ENCODE measurements around the gene SLFNL1.

The SLFNL1 gene

DNA sequence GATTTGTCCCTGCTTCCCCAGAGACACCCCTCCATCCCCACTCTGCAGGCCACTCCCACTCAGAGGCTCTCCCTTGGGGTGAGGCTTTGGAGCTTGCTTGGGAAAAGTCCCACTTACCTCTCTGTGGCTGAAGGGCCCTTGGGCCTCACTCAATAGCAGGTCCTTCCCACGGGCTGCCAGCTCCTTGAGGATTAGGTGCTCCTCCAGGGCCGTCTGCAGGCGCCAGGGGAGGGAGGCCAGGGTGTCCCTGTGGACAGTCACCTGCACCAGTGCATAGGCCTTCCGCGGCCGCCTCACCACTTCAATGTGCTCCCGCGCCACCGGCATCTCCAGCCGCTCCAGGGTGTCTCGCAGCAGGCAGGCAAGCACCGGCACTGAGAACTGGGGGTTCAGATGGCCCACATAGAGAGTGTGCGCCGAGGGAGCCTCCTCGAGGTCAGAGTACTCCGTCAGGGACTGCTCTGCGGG lies 1.4 kb downstream of the SLFNL1 start:
- no peak for DNase-seq

DNA sequence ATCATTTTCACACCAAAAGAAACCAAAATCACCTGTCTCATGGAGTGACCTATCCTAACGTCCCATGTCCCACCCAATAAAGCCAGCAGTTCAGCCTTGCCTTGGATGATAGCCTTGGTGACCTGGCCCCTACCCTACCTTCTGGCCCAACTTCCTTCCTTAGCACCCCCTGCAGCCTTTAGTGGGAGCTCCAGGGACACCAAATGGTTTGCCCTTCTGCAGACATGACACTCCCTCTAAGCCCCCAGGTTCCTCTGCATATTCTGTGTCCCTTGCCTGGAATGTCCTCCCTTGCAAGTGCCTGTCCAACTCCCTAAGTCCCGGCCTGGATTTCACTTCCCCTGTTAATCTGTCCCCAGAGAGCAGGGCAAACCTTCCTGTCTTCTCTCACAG lies 2.2 kb downstream of the SLFNL1 start:
- DNase-seq = no peak

- no peak for DNase-seq
Measured at GRCh38 chr1:41018018-41018410, 3.5 kb downstream of the SLFNL1 start.

- DNase-seq = no peak
Measured at GRCh38 chr1:41017141-41018017, 4.1 kb downstream of the SLFNL1 start.

GRCh38 chr1:41015897-41016470 lies 5.5 kb downstream of the SLFNL1 start:
- DNase-seq = no peak

DNA sequence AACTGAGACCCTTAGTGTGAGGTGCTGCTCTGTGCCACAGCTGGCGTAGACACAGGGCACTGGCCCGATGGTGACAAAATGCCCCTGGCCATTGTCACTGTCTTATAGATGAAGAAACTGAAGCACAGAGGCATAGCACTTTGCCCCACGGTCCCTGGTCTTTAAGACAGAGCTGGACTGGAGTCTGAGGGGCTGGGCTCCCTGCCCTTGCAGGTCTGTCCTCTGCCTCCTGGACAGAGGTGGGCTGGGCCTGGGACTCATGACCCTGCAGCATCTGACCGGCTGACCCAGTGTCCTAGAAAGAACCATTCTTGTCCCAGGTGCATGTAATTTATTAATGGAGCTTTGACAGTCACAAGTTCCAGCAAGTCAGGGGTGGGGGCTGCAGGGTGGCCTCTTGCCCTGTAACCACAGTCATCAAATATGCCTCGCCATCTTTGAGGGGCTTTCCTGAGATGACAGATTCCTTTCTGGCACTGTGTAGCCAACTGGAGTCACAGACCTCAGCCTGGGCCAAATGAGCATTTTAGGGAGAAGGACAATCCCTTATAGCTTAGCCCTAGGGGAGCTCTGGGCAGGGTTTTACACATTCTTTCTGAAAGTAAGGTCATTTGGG lies 6.1 kb downstream of the SLFNL1 start:
- DNase-seq = no peak

GRCh38 chr1:41014871-41015270 lies 6.7 kb downstream of the SLFNL1 start:
- DNase-seq = no peak

- no peak for DNase-seq
Measured at GRCh38 chr1:41013796-41014195, 7.7 kb downstream of the SLFNL1 start.

- DNase-seq = no peak
Measured at GRCh38 chr1:41013024-41013423, 8.5 kb downstream of the SLFNL1 start.

DNA sequence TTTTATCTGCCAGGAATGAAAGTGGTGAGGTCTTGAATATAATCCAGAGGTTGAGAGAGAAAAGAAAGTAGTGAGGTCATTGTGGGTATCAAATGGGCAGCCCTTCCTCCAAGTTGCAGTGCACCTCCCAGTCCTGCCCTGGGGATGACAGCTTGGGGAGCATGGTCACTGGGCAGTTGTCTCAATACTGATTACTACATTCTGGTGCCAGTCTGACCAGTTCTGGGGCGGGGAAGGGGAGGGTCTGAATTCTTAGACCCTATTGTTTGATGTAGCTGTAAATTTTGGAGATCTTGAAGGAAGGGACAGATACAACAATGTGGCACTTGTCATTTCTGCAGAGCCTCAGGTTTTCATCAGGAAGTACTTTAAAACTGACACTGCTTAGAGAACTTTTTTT lies 11.2 kb downstream of the SLFNL1 start:
- no peak for DNase-seq

- no peak for DNase-seq
Measured at GRCh38 chr1:41009466-41009865, 12.1 kb downstream of the SLFNL1 start.

- DNase-seq = peak; percentile 33
Measured at GRCh38 chr1:41006942-41007865, 14.3 kb downstream of the SLFNL1 start.

DNA sequence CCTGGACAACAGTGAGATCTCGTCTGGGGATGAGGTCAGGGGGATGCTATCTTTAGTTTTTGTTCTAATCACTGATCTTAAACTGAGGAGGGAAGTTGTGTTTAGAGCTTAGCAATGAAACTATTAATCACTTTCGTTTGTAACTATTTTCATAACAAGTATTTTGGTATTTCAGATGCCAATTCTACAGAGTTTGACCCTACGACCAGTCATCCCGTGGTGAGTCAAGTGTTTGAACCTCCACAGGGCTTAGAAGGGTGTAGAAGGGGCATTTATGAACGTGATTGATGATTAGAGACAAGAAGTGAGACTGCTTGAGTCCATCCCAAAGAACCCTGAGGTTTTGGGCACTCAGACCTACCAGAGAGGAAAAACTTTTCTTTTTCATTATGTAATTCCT lies 15.6 kb downstream of the SLFNL1 start:
- DNase-seq = no peak

- peak; percentile 100 for DNase-seq
Measured at GRCh38 chr1:41003640-41004220, 17.8 kb downstream of the SLFNL1 start.

GRCh38 chr1:41003127-41003639 lies 18.3 kb downstream of the SLFNL1 start:
- no peak for DNase-seq

DNA sequence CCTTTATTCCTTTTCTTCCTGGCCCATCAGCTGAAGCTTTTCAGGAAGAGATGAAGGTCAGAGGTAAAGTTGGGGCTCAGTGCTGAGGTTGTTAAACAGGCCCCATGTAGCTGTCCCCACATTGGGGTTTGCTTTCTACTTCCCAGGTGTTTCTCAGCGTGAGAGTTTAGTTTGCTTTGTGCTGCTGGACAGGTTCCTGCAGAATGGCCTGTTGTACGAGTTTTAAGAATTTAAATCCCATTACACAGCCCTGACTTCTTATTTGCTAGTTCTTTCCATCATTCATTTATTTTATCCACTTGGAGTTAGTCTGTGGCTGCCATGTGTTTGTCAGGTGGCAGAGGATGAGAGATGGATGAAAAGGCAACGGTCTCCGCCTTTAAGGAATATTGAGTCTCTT lies 22.9 kb downstream of the SLFNL1 start:
- DNase-seq = no peak

DNA sequence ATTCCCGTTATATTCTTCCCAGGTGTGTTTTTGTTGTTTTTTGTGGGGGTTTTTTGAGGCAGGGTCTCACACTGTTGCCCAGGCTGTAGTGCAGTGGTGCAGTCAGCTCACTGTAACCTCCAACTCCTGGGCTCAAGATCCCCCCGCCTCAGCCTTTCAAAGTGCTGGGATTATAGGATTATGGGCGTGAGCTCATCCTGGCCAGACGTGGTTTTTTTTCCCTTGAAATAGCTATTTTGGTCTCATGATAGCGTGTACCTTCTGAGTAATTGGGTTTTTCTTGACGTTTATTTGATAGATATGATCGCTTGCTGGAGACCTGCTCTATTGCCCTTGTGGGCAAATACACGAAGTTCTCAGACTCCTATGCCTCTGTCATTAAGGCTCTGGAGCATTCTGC lies 24.4 kb downstream of the SLFNL1 start:
- no peak for DNase-seq

GRCh38 chr1:40989066-40989465 lies 32.5 kb downstream of the SLFNL1 start:
- DNase-seq = no peak

GRCh38 chr1:40988280-40988679 lies 33.2 kb downstream of the SLFNL1 start:
- no peak for DNase-seq

DNA sequence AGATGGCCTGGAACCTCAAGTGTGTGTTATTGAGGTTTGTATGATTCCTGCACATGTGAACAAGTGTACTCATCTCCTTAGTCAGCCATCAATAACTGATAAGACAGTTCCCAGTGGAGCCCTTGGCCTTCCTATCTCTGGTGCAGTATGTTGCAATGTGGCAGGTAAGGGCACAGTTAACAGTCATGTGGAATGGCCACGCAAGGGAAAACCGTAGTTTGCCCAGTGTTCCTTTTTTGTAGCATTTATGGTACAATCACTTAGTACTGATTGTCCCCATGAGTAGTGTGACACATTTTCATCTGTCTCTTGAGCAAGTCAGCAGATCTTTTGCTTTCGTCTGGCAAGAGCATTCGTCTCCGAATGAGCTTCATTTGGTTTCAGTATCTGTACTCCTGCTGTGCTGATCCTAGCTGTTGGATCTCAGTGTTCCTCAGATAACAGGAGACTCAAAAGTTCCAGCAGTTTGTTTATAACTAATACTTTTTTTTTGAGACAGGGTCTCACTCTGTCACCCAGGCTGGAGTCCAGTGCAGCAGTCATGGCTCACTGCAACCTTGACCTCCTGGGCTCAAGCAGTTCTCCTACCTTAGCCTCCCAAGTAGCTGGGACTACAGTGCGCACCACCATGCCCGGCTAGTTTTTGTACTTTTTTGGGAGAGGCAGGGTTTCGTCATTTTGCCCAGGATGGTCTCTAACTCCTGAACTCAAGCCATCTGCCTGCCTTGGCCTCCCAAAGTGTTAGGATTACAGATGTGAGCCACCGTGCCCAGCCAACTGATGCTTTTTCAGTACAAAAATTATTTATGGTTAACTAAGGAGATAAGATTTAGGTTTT lies 33.9 kb downstream of the SLFNL1 start:
- no peak for DNase-seq

GRCh38 chr1:40986956-40987355 lies 34.6 kb downstream of the SLFNL1 start:
- DNase-seq = peak; percentile 70
